ENCODE measurements around the gene FNDC3B.

- TF ChIP-seq, protein P1, sequence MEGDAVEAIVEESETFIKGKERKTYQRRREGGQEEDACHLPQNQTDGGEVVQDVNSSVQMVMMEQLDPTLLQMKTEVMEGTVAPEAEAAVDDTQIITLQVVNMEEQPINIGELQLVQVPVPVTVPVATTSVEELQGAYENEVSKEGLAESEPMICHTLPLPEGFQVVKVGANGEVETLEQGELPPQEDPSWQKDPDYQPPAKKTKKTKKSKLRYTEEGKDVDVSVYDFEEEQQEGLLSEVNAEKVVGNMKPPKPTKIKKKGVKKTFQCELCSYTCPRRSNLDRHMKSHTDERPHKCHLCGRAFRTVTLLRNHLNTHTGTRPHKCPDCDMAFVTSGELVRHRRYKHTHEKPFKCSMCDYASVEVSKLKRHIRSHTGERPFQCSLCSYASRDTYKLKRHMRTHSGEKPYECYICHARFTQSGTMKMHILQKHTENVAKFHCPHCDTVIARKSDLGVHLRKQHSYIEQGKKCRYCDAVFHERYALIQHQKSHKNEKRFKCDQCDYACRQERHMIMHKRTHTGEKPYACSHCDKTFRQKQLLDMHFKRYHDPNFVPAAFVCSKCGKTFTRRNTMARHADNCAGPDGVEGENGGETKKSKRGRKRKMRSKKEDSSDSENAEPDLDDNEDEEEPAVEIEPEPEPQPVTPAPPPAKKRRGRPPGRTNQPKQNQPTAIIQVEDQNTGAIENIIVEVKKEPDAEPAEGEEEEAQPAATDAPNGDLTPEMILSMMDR (IDR thresholded peaks at IDR 0.05; ENCODE audit: low read length) = no peak
- TF ChIP-seq EZH2 (IDR thresholded peaks at IDR 0.05; ENCODE audit: borderline replicate concordance, low read length) = no peak
Measured at GRCh38 chr3:172375206-172375850, 335.9 kb downstream of the FNDC3B start.

Measured in OCI-LY1 (cell line).